GM12875 (cell line): ENCODE results near the gene PNRC1.

ENCODE experiments used
- H3K4me3 ChIP-seq: one replicate; pipeline ENCODE4 v1.5.1; 2011; ENCODE audit warnings: low read depth, low read length, control low read depth
- TF ChIP-seq, protein P1 (sequence below): IDR thresholded peaks from 2 replicates; pipeline ENCODE4 v1.5.1; 2011; ENCODE audit warnings: low read depth, mild to moderate bottlenecking, control low read depth, inconsistent platforms, low read length, moderate library complexity, borderline replicate concordance; ENCODE audit not compliant: insufficient read depth

Gene PNRC1

DNA sequence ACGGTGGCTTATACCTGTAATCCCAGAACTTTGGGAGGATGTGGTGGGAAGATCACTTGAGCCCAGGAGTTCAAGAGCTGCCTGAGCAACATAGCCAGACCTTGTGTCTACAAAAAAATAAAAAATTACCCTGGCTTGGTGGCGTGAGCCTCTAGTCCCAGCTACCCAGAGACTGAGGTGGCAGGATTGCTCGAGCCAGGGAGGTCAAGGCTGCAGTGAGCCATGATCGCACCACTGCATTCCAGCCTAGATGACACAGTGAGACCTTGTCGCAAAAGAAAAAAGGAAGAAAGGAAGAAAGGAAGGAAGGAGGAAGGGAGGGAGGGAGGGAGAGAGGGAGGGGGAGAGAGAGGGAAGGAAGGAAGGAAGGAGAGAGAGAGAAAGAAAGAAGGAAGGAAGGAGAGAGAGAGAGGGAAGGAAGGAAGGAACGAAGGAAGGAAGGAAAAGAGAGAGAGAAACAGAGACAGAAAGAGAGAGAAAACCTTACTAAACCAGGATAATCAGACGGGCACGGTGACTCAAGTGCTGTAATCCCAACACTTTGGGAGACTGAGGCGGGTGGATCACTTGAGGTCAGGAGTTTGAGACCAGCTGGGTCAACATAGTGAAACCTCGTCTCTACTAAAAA is 10.9 kb upstream of the PNRC1 start:
- TF ChIP-seq, protein P1, sequence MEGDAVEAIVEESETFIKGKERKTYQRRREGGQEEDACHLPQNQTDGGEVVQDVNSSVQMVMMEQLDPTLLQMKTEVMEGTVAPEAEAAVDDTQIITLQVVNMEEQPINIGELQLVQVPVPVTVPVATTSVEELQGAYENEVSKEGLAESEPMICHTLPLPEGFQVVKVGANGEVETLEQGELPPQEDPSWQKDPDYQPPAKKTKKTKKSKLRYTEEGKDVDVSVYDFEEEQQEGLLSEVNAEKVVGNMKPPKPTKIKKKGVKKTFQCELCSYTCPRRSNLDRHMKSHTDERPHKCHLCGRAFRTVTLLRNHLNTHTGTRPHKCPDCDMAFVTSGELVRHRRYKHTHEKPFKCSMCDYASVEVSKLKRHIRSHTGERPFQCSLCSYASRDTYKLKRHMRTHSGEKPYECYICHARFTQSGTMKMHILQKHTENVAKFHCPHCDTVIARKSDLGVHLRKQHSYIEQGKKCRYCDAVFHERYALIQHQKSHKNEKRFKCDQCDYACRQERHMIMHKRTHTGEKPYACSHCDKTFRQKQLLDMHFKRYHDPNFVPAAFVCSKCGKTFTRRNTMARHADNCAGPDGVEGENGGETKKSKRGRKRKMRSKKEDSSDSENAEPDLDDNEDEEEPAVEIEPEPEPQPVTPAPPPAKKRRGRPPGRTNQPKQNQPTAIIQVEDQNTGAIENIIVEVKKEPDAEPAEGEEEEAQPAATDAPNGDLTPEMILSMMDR = no peak
- no peak overlapping the region for H3K4me3 ChIP-seq

DNA sequence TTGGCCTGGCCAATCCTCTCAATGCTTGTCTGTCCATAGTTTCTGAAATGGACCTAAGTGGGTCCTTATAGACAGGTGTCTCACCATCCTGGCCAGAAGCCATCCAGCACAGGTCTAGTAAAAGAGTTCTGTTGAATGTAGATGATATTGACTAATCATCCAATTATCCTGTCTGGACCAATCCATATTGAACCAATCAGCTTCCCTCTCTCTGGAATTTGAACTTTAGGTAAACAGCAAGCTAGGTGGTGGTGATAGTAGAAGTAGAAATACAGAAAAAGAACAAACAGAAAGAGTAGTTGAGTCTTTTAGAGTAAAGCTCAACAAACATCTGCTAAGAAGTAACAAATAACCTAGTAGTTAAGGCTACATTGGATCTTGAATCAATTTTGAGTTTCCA is 9.5 kb upstream of the PNRC1 start:
- TF ChIP-seq, protein P1 = no peak

DNA sequence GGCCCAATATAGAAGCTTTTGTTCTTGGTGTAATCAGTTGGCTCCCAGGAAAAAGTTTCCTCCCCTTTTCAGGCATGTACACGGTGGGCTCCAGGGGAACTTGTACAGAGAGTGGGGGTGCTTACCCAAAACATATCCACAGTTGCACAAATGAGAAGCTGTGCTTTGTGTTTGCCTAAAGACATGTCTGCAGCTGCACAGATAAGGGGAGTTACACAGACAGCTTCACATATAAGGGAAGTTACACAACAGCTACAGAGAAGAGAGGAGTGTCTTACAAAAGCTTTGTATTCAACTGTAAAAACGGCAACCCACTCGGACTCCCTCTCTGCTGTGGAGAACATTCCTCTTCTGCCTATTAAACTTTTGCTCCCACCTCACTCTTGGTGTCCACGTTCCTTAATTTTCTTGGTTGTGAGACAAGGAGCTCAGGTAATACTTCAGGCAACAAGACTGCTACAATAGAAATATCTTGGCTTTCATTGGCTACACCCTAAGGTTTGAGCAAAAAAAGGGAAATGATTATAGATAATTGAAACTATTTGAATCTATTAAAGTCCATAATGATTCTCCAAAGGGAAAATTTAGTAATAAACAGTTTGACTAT is 7.4 kb upstream of the PNRC1 start:
- TF ChIP-seq, protein P1 = no peak

More for the DNA sequence above, 9.5 kb upstream of the PNRC1 start:
- no peak overlapping the region for H3K4me3 ChIP-seq

DNA sequence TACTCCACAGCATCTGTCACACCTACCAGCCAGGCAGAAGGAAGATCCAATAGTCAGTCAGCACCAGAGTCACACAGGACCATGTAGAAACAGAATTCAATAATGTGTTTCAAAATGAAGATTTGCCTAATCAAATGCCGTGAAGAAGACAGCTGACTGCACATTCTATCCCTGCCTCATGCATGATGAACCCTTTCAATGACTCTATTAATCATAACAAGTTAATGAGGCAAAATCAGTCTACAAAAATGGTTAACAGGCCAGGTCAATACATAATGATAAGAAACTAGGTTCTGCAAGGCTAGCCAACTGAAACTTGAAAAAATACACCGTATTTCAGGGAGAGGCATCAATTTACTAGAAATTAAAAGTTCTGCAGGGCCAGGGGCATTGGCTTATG is 6.7 kb upstream of the PNRC1 start:
- no peak overlapping the region for H3K4me3 ChIP-seq
- TF ChIP-seq, protein P1 = no peak

More for the DNA sequence above, 7.4 kb upstream of the PNRC1 start:
- H3K4me3 ChIP-seq = no peak overlapping the region

DNA sequence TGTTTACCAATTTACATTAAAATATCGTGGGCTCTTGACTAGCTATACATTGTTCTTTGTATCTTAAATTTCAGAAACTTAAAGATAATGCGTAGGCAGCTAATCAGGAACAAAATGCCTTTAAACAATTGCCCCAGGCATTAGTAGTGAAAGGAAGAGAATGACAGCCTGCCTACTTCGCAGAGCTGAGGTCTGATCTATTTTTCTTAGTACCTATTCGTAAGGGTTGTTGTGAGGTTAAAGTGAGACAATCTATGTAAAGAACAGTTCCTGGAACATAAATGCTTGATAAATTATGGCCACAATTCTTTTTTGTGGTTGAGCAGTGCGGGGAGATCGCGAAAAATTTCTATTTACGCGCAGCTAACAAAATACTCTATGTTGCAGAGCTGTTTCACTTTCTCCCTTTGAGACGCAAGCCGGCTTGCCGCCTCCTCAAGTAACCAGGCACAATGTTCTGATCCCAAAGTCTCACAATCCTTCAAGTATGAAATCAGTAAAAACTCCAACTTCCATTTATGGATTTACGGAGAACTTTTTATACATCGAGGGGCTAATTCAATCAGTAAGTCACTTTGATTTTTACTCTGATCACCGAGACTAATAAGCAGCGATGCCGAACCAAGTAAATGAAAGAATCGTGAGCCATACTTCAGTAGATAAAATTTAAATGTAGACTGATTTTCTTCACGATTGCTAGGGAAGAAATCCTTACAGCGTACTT is 878 bp upstream of the PNRC1 start:
- peak overlapping the region; percentile 39 for H3K4me3 ChIP-seq
- TF ChIP-seq, protein P1 = no peak

DNA sequence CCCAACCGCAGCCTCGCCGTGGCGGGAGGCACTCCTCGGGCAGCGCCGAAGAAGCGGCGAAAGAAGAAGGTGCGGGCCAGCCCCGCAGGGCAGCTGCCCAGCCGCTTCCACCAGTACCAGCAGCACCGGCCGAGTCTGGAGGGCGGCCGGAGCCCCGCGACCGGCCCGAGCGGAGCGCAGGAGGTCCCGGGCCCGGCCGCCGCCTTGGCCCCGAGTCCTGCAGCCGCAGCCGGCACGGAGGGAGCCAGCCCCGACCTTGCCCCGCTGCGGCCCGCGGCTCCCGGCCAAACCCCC is 525 bp downstream of the PNRC1 start:
- H3K4me3 ChIP-seq = peak overlapping the region; percentile 90
- TF ChIP-seq, protein P1 = no peak
